A673 (cell line): Measurements from ENCODE around the gene ANO4. TPM values are rescaled to one million over a fixed set of nuclear protein-coding genes. Genes with fewer than 3 reads are reported as not detected.

Source experiments
- BruUV-seq: library from RNA; stranded (reverse); fragments of 400-500 nt; replicated peaks from 2 replicates; lab custom pipeline; 2021; lab: Mats Ljungman, UMichigan
- CTCF ChIA-PET: fragments of 300-600 bp; sonication (Branson Sonifier 250); formaldehyde crosslinking; loops from one replicate; lab custom pipeline; 2022; ENCODE audit warnings: antibody characterized with exemption; lab: Charles Lee
- POLR2A ChIA-PET: fragments of 300-600 bp; sonication (Branson Sonifier 250); formaldehyde crosslinking; loops from one replicate; lab custom pipeline; 2022; ENCODE audit warnings: antibody characterized with exemption; ENCODE audit not compliant: low non-redundant PET; lab: Charles Lee
- DNase-seq: peaks from one replicate; pipeline ENCODE4 v3.0.0-alpha.2; 2015; ENCODE audit warnings: low spot score
- H3K27ac ChIP-seq: fragments of 200-600 bp; sonication (generic); 2 replicates; pipeline ENCODE4 v1.5.1; 2016; ENCODE audit warnings: mixed run types, low read depth, mild to moderate bottlenecking, mixed read lengths, antibody characterized with exemption, low read length; ENCODE audit not compliant: poor library complexity, severe bottlenecking
- H3K27me3 ChIP-seq: fragments of 200-600 bp; sonication (generic); replicated peaks from 2 replicates; pipeline ENCODE4 v1.6.1; 2017; ENCODE audit warnings: mixed run types, low read depth, mild to moderate bottlenecking, mixed read lengths, antibody characterized with exemption, low read length; ENCODE audit not compliant: insufficient read depth, poor library complexity
- H3K36me3 ChIP-seq: fragments of 200-600 bp; sonication (generic); 2 replicates; pipeline ENCODE4 v1.6.1; 2016; ENCODE audit warnings: mixed run types, mild to moderate bottlenecking, mixed read lengths, antibody characterized with exemption, low read length; ENCODE audit not compliant: insufficient read depth, poor library complexity, severe bottlenecking
- H3K4me1 ChIP-seq: fragments of 200-600 bp; sonication (generic); 2 replicates; pipeline ENCODE4 v1.6.1; 2017; ENCODE audit warnings: mixed run types, mild to moderate bottlenecking, mixed read lengths, antibody characterized with exemption, low read length; ENCODE audit not compliant: insufficient read depth, poor library complexity, severe bottlenecking
- H3K4me3 ChIP-seq: fragments of 200-600 bp; sonication (generic); 2 replicates; pipeline ENCODE4 v1.5.1; 2016; ENCODE audit warnings: low read depth, mixed run types, mild to moderate bottlenecking, mixed read lengths, low read length; ENCODE audit not compliant: poor library complexity, severe bottlenecking
- H3K9me3 ChIP-seq: fragments of 200-600 bp; sonication (generic); 2 replicates; pipeline ENCODE4 v1.6.1; 2016; ENCODE audit warnings: mixed run types, low read depth, mild to moderate bottlenecking, mixed read lengths, antibody characterized with exemption, low read length; ENCODE audit not compliant: poor library complexity, severe bottlenecking
- CTCF ChIP-seq: fragments of 300-800, 200-600 bp; sonication (generic); conservative IDR thresholded peaks from 2 replicates; pipeline ENCODE4 v1.5.1; 2017; ENCODE audit warnings: low read depth, mild to moderate bottlenecking, antibody characterized with exemption, low read length, moderate library complexity, mixed read lengths
- EZH2 ChIP-seq: fragments of 200-600 bp; sonication (generic); IDR thresholded peaks from 2 replicates; pipeline ENCODE4 v1.6.1; 2017; ENCODE audit warnings: borderline replicate concordance, low read depth, mild to moderate bottlenecking, mixed read lengths, antibody characterized with exemption, low read length; ENCODE audit not compliant: poor library complexity, severe bottlenecking
- intact Hi-C: fragments of 100-400 bp; cut with micrococcal nuclease; formaldehyde crosslinking; loops from one replicate; pipeline ENCODE4 v1.10.0; 2022; ENCODE audit not compliant: unreplicated experiment
- total RNA-seq: library from RNA; stranded (reverse); gene quantifications from 2 replicates; pipeline ENCODE4 v1.2.3, GENCODE V29; 2021

Gene ANO4
- total RNA-seq, 1 experiment from 2014 or later = 9.3 TPM

GRCh38 chr12:100974341-100974740 is 179.8 kb downstream of the ANO4 start:
- Histone ChIP-seq H3K4me3 (no peak overlapping the region), H3K27ac (peak overlapping the region; percentile 11), H3K9me3 (no peaks in the 10 kb centered on the region), H3K36me3 (no peaks in the 10 kb centered on the region), H3K27me3 (no peaks in the 10 kb centered on the region), H3K4me1 (peaks cover 30% of the 10 kb centered on the region)
- CTCF ChIA-PET = no interaction called here
- BruUV-seq = no TSS peak
- TF ChIP-seq CTCF (no peak), EZH2 (no peak)
- intact Hi-C loops = no loop called here
- DNase-seq = no peak
- POLR2A ChIA-PET = no interaction called here

DNA sequence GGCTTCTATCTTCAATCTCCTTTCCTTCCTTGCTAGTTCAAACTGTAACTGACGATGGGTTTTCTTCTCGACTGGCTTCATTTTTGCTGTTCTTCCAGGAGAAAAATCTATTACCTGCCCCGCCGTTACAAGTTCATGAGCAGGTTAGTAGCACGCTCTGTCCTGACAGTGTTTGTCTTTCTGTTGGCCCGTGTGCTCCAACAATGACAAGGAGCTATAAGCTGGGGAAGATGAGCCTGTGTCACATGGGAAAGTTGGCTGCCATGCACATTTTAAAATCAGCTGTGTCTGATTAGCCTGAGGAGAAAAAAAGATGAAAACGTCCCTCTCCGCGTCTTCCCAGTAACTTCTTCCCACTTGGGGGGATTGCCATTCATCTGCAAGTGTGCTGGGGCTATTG is 180.2 kb downstream of the ANO4 start:
- no TSS peak for BruUV-seq
- Histone ChIP-seq H3K4me3 (no peak overlapping the region), H3K27me3 (no peaks in the 10 kb centered on the region), H3K36me3 (no peaks in the 10 kb centered on the region), H3K4me1 (peaks cover 26% of the 10 kb centered on the region), H3K27ac (peak overlapping the region; percentile 11), H3K9me3 (no peaks in the 10 kb centered on the region)
- TF ChIP-seq CTCF (no peak), EZH2 (no peak)
- no peak for DNase-seq
- ChIA-PET POLR2A (no interaction called here), CTCF (no interaction called here)
- intact Hi-C loops = no loop called here

DNA sequence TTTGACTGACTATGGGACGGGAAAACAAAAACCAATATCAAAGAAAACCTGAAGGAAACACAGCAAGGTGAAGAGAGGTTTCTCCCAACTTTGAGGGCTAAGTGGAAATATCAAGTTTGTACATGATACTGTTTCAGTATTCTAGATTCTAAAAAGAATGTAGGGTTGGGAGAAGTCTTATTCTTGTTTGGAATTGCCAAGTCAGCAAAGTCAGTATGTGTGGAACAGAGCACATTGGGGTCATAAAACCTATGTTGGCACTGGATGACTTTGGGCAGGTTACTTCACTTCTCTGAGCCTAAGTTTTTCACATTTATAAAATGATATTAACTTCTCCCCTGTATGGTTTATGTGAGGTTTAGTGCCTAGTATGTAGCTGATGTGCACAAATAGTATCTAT is 182.2 kb downstream of the ANO4 start:
- Histone ChIP-seq H3K36me3 (no peaks in the 10 kb centered on the region), H3K27me3 (no peaks in the 10 kb centered on the region), H3K4me3 (no peak overlapping the region), H3K4me1 (peaks cover 13% of the 10 kb centered on the region), H3K9me3 (no peaks in the 10 kb centered on the region), H3K27ac (no peak overlapping the region)
- ChIA-PET CTCF (no interaction called here), POLR2A (no interaction called here)
- no peak for DNase-seq
- TF ChIP-seq CTCF = no peak
- no peak for TF ChIP-seq EZH2
- intact Hi-C loops = no loop called here
- BruUV-seq = no TSS peak
